SU-DHL-6 (cell line): ENCODE results near the gene PTCH1.

Experiments
- EZH2phosphoT487 ChIP-seq: fragments of 200-600 bp; sonication (generic), shearing (Covaris generic); conservative IDR thresholded peaks from 2 replicates; pipeline ENCODE4 v1.6.1; 2018; ENCODE audit warnings: mild to moderate bottlenecking, antibody characterized with exemption, low read length, moderate library complexity, mixed read lengths
- TF ChIP-seq, protein P1 (sequence below): fragments of 200-600 bp; sonication (generic); IDR thresholded peaks from one replicate; pipeline ENCODE4 v1.5.1; 2017; ENCODE audit warnings: antibody characterized with exemption, mild to moderate bottlenecking, low read length, moderate library complexity; ENCODE audit not compliant: insufficient read depth, poor library complexity, severe bottlenecking

DNA sequence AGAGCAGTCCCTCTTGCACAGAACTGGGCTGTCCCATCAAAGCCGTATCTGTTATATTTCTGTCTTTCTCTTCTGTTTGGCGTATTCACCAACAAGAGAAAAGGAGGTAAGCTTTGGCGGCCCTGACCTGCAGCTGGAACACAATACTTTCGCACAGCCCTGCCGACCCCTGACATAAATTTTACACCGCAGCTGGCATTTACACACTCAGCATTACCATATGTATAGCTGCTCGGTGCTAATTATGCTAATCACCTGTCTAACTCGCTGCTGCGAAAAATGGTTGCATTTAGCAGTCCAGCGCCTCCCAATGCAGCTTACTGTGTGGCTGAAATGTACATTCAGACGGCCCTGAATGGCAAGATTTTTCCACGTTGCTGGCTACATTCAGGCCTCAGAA lies 20.8 kb downstream of the PTCH1 start:
- TF ChIP-seq, protein P1, sequence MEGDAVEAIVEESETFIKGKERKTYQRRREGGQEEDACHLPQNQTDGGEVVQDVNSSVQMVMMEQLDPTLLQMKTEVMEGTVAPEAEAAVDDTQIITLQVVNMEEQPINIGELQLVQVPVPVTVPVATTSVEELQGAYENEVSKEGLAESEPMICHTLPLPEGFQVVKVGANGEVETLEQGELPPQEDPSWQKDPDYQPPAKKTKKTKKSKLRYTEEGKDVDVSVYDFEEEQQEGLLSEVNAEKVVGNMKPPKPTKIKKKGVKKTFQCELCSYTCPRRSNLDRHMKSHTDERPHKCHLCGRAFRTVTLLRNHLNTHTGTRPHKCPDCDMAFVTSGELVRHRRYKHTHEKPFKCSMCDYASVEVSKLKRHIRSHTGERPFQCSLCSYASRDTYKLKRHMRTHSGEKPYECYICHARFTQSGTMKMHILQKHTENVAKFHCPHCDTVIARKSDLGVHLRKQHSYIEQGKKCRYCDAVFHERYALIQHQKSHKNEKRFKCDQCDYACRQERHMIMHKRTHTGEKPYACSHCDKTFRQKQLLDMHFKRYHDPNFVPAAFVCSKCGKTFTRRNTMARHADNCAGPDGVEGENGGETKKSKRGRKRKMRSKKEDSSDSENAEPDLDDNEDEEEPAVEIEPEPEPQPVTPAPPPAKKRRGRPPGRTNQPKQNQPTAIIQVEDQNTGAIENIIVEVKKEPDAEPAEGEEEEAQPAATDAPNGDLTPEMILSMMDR = no peak
- no peak for TF ChIP-seq EZH2phosphoT487
